Skeletal muscle satellite cell (primary cell): ENCODE measurements around the gene EFS. TPM values are rescaled to one million over a fixed set of nuclear protein-coding genes. Genes with fewer than 3 reads are reported as not detected.

ENCODE experiments used
- small RNA-seq: library from RNA; depleted of rRNA; stranded (forward); fragments of <200 nt; gene quantifications from one replicate; pipeline ENCODE3, GENCODE V24; 2012

Gene EFS

Small RNAs within 50 kb of the gene (small RNA-seq; reads per million reads assigned to genes)
- gene MIR208A: not detected
